Measurements from ENCODE around the gene GTF2IRD1.

Gene GTF2IRD1

DNA sequence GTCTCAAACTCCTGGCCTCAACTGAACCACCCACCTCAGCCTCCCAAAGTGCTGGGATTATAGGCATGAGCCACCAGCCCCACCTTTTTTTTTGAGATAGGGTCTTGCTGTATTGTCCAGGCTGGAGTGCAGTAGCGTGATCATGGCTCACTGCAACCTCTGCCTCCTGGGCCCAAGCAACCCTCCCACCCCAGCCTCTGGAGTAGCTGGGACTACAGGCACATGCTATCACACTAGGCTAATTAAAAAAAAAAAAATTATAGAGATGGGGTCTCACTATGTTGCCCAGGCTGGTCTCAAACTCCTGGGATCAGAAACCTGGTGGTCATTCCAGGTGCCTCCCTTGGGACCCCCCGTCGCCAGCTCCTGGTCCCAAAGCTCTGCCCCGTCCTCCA, 25.0 kb downstream of the GTF2IRD1 start:
- H3K27ac ChIP-seq (ENCODE audit: low read depth, low read length): no peak overlapping the region
- H3K36me3 ChIP-seq (ENCODE audit: control insufficient read depth in 1 of 2, insufficient read depth in 2 of 2, low read length in 2 of 2): no peaks in the 10 kb centered on the region
- no peak overlapping the region for H3K9ac ChIP-seq (ENCODE audit: low read depth in 1 of 2, low read length in 2 of 2)
- no peak overlapping the region for H3K4me3 ChIP-seq (ENCODE audit: low read depth in 1 of 2, low read length in 2 of 2)
- H3K27me3 ChIP-seq (ENCODE audit: control insufficient read depth in 1 of 2, insufficient read depth in 2 of 2, low read length in 2 of 2): no peaks in the 10 kb centered on the region
- H3K9me3 ChIP-seq (ENCODE audit: control insufficient read depth in 1 of 2, low read length in 2 of 2): no peaks in the 10 kb centered on the region
- peaks cover 28 to 45% of the 10 kb centered on the region in 2 donors for H3K4me1 ChIP-seq (ENCODE audit: control insufficient read depth in 1 of 2, insufficient read depth in 2 of 2, low read length in 2 of 2)

DNA sequence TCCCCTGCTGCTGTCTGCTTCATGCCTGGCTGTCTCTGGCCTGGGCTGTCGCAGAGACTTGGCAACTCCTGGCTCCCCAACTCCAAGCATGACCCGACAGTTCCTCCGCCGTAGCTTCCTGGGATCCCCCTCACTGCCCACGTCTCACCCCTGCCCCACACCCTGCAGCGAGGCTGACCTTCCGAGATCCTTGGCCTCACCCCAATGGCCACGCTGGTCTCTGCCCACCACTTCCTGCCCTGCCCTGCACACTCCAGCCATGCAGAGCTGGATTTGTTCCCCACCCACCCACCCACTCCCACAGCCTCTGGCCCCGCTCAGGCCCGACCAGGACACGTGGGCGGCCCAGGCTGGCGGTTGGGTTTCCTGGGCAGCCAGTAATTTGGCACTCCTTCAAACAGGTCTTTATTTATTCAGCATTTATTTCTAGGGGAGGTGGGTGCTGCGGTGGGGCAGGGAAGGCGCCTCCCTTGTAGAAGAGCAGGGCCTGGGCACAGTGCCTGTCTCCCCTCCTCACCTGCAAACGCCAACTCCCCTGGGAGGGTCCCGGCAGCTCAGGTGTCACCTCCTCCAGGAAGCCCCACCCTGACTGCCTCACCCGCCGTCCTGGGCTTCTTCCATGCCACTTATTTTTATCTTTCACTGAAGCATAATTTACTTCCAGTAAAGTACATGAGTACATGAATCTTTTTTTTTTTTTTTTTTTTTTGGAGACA, 25.5 kb downstream of the GTF2IRD1 start:
- peaks cover 32 to 45% of the 10 kb centered on the region in 2 donors for H3K4me1 ChIP-seq (ENCODE audit: control insufficient read depth in 1 of 2, insufficient read depth in 2 of 2, low read length in 2 of 2)
- H3K9ac ChIP-seq (ENCODE audit: low read depth in 1 of 2, low read length in 2 of 2): peak overlapping the region in 1 of 2 donors; percentile 60
- no peaks in the 10 kb centered on the region for H3K36me3 ChIP-seq (ENCODE audit: control insufficient read depth in 1 of 2, insufficient read depth in 2 of 2, low read length in 2 of 2)
- H3K9me3 ChIP-seq (ENCODE audit: control insufficient read depth in 1 of 2, low read length in 2 of 2): no peaks in the 10 kb centered on the region
- no peaks in the 10 kb centered on the region for H3K27me3 ChIP-seq (ENCODE audit: control insufficient read depth in 1 of 2, insufficient read depth in 2 of 2, low read length in 2 of 2)
- H3K27ac ChIP-seq (ENCODE audit: low read depth, low read length): no peak overlapping the region
- no peak overlapping the region for H3K4me3 ChIP-seq (ENCODE audit: low read depth in 1 of 2, low read length in 2 of 2)

DNA sequence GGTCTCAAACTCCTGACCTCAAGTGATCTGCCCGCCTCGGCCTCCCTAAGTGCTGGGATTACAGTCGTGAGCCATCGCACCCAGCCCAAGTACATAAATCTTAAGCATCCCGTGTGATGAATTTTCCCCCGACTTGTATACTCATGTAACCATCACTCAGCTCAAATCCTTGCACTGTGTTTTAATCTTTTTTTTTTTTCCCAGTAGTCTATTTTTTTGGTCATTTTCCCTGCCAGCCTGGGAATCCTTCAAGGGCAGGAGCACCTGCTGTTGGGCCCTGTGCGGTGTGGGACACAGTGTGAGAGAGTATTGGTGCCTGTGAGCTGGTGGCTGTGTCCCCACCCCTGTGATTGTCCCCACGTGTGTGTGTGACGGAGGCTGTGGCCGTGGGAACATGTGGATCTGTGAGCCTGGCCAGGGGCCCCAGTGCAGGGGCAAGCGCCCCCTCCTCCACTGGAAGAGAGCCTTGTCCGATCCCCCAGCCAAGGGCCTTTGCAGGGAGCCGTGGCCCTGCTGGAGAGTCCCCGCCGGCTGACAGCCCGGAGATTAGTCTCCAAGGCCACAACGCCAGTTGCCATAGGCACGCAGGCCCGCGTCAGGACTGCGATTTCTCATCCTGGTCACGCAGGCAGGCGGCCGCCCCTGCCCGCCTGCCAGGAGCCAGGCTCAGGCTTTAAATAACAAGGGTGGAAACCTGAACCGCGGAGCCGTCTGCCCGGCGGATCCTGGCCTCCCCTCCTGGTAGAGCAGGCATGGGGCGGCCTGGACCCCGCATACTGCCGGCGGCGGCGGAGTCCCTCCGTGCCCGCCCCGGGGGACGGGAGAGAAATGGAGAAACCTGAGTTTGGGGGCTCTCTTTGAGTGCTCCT, 26.5 kb downstream of the GTF2IRD1 start:
- no peaks in the 10 kb centered on the region for H3K27me3 ChIP-seq (ENCODE audit: control insufficient read depth in 1 of 2, insufficient read depth in 2 of 2, low read length in 2 of 2)
- peak overlapping the region; percentile 81 for H3K27ac ChIP-seq (ENCODE audit: low read depth, low read length)
- peak overlapping the region; percentile 44 to 60 for H3K9ac ChIP-seq (ENCODE audit: low read depth in 1 of 2, low read length in 2 of 2)
- H3K4me1 ChIP-seq (ENCODE audit: control insufficient read depth in 1 of 2, insufficient read depth in 2 of 2, low read length in 2 of 2): peaks cover 31 to 45% of the 10 kb centered on the region in 2 donors
- peak overlapping the region; percentile 43 to 73 for H3K4me3 ChIP-seq (ENCODE audit: low read depth in 1 of 2, low read length in 2 of 2)
- no peaks in the 10 kb centered on the region for H3K36me3 ChIP-seq (ENCODE audit: control insufficient read depth in 1 of 2, insufficient read depth in 2 of 2, low read length in 2 of 2)
- H3K9me3 ChIP-seq (ENCODE audit: control insufficient read depth in 1 of 2, low read length in 2 of 2): no peaks in the 10 kb centered on the region

- H3K27me3 ChIP-seq (ENCODE audit: control insufficient read depth in 1 of 2, insufficient read depth in 2 of 2, low read length in 2 of 2): no peaks in the 10 kb centered on the region
- peak overlapping the region; percentile 44 to 60 for H3K9ac ChIP-seq (ENCODE audit: low read depth in 1 of 2, low read length in 2 of 2)
- H3K4me3 ChIP-seq (ENCODE audit: low read depth in 1 of 2, low read length in 2 of 2): peak overlapping the region; percentile 43 to 73
- H3K4me1 ChIP-seq (ENCODE audit: control insufficient read depth in 1 of 2, insufficient read depth in 2 of 2, low read length in 2 of 2): peaks cover 23 to 38% of the 10 kb centered on the region in 2 donors
- no peaks in the 10 kb centered on the region for H3K36me3 ChIP-seq (ENCODE audit: control insufficient read depth in 1 of 2, insufficient read depth in 2 of 2, low read length in 2 of 2)
- peak overlapping the region; percentile 81 for H3K27ac ChIP-seq (ENCODE audit: low read depth, low read length)
- H3K9me3 ChIP-seq (ENCODE audit: control insufficient read depth in 1 of 2, low read length in 2 of 2): no peaks in the 10 kb centered on the region
Observed at GRCh38 chr7:74480861-74481417, 27.2 kb downstream of the GTF2IRD1 start.

DNA sequence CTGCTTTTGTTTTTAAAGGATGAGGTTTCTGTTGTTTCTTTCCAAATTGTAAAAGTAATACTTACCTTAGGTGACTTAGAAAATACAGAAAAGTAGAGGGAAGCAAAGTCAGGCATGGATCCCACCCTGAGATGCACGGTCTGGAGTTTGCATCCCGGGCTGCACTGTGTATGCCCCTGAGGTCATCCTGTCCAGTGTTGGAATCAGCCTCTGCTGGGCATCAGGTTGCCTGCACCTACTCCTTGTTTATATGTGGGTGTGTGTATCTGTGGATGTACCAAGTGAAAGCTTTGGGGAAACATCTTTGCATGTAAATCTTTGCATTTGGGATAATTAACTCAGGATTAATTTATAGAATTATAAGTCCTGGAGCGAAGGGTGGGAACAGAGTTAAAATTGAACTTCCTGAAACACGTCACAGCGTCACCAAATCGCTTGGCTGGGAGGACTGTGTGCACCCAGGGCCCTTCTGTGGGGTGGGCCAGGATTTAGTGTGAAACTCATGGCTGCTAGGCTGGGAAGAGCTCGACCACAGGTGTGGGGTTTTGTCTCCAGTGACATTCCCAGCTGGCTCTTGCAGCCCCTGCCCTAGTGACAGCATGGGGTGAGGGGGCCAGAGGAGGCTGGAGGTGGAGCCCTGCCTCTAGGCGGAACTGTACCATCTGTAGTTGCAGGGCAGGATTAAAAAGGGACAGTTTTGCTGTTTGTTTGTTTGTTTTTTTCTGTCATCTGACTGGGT, 27.9 kb downstream of the GTF2IRD1 start:
- Histone ChIP-seq H3K27me3 (ENCODE audit: control insufficient read depth in 1 of 2, insufficient read depth in 2 of 2, low read length in 2 of 2) (no peaks in the 10 kb centered on the region), H3K27ac (ENCODE audit: low read depth, low read length) (no peak overlapping the region), H3K9me3 (ENCODE audit: control insufficient read depth in 1 of 2, low read length in 2 of 2) (no peaks in the 10 kb centered on the region), H3K9ac (ENCODE audit: low read depth in 1 of 2, low read length in 2 of 2) (no peak overlapping the region), H3K36me3 (ENCODE audit: control insufficient read depth in 1 of 2, insufficient read depth in 2 of 2, low read length in 2 of 2) (no peaks in the 10 kb centered on the region), H3K4me1 (ENCODE audit: control insufficient read depth in 1 of 2, insufficient read depth in 2 of 2, low read length in 2 of 2) (peaks cover 23 to 34% of the 10 kb centered on the region in 2 donors), H3K4me3 (ENCODE audit: low read depth in 1 of 2, low read length in 2 of 2) (no peak overlapping the region)

GRCh38 chr7:74482197-74482467, 28.4 kb downstream of the GTF2IRD1 start:
- H3K9ac ChIP-seq (ENCODE audit: low read depth in 1 of 2, low read length in 2 of 2): no peak overlapping the region

DNA sequence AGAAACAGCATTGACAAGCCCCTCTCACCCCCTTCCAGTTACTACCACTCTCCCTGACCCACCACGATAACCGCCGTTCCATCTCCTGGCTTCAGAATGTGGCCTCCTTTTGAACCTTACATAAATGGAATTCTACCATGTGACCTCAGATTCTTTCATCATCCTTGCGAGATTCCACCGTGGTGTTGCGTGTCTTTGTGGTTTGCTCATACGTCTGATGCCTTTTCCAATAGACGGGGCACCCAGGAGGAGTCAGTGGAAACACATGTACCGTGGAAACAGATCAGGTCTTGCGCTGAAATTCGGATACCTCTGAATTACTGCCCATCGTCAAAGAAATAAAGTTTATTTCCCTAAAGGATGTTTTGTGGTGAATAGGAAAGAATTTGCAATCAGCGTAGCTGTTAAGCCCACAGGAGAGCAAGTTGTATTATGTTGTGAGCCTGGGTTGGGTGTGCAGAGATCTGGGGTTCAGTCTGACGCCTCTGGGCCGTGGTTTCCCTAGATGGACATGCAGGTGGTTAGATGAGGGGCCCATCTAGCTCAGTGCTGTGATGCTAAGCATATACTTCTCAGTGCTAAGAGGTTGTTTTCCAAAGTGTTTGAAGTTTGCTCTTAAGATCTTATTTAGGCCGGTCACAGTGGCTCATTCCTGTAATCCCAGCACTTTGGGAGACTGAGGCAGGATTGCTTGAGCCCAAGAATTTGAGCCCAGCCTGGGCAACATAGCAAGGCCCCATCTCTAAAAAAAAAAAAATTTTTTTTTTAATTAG, 29.1 kb downstream of the GTF2IRD1 start:
- Histone ChIP-seq H3K4me1 (ENCODE audit: control insufficient read depth in 1 of 2, insufficient read depth in 2 of 2, low read length in 2 of 2) (peaks cover 16 to 24% of the 10 kb centered on the region in 2 donors), H3K27me3 (ENCODE audit: control insufficient read depth in 1 of 2, insufficient read depth in 2 of 2, low read length in 2 of 2) (no peaks in the 10 kb centered on the region), H3K4me3 (ENCODE audit: low read depth in 1 of 2, low read length in 2 of 2) (no peak overlapping the region), H3K9ac (ENCODE audit: low read depth in 1 of 2, low read length in 2 of 2) (no peak overlapping the region), H3K36me3 (ENCODE audit: control insufficient read depth in 1 of 2, insufficient read depth in 2 of 2, low read length in 2 of 2) (no peaks in the 10 kb centered on the region), H3K9me3 (ENCODE audit: control insufficient read depth in 1 of 2, low read length in 2 of 2) (no peaks in the 10 kb centered on the region), H3K27ac (ENCODE audit: low read depth, low read length) (no peak overlapping the region)

More at GRCh38 chr7:74482197-74482467, 28.4 kb downstream of the GTF2IRD1 start:
- Histone ChIP-seq H3K9me3 (ENCODE audit: control insufficient read depth in 1 of 2, low read length in 2 of 2) (no peaks in the 10 kb centered on the region), H3K27ac (ENCODE audit: low read depth, low read length) (no peak overlapping the region), H3K4me3 (ENCODE audit: low read depth in 1 of 2, low read length in 2 of 2) (no peak overlapping the region), H3K27me3 (ENCODE audit: control insufficient read depth in 1 of 2, insufficient read depth in 2 of 2, low read length in 2 of 2) (no peaks in the 10 kb centered on the region), H3K36me3 (ENCODE audit: control insufficient read depth in 1 of 2, insufficient read depth in 2 of 2, low read length in 2 of 2) (no peaks in the 10 kb centered on the region), H3K4me1 (ENCODE audit: control insufficient read depth in 1 of 2, insufficient read depth in 2 of 2, low read length in 2 of 2) (peaks cover 23 to 30% of the 10 kb centered on the region in 2 donors)

- Histone ChIP-seq H3K36me3 (ENCODE audit: control insufficient read depth in 1 of 2, insufficient read depth in 2 of 2, low read length in 2 of 2) (no peaks in the 10 kb centered on the region), H3K9me3 (ENCODE audit: control insufficient read depth in 1 of 2, low read length in 2 of 2) (no peaks in the 10 kb centered on the region), H3K27ac (ENCODE audit: low read depth, low read length) (no peak overlapping the region), H3K9ac (ENCODE audit: low read depth in 1 of 2, low read length in 2 of 2) (no peak overlapping the region), H3K4me3 (ENCODE audit: low read depth in 1 of 2, low read length in 2 of 2) (no peak overlapping the region), H3K4me1 (ENCODE audit: control insufficient read depth in 1 of 2, insufficient read depth in 2 of 2, low read length in 2 of 2) (peaks cover 11 to 19% of the 10 kb centered on the region in 2 donors), H3K27me3 (ENCODE audit: control insufficient read depth in 1 of 2, insufficient read depth in 2 of 2, low read length in 2 of 2) (no peaks in the 10 kb centered on the region)
Observed at GRCh38 chr7:74483402-74484336, 30.0 kb downstream of the GTF2IRD1 start.

DNA sequence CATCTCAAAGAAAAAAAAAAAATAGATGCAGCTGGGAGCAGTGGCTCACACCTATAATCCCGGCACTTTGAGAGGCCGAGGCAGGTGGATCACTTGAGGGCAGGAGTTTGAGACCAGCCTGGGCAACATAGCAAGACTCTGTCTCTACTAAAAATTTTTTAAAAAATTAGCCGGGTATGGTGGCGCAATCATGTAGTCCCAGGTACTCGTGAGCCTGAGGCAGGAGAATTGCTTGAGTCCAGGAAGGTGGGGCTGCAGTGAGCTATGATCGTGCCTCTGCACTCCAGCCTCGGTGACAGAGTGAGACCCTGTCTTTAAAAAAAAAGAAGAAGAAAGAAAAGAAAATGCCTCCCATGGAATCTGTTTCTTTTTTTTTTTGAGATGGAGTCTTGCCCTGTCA, 31.9 kb downstream of the GTF2IRD1 start:
- Histone ChIP-seq H3K9ac (ENCODE audit: low read depth in 1 of 2, low read length in 2 of 2) (no peak overlapping the region), H3K9me3 (ENCODE audit: control insufficient read depth in 1 of 2, low read length in 2 of 2) (no peaks in the 10 kb centered on the region), H3K36me3 (ENCODE audit: control insufficient read depth in 1 of 2, insufficient read depth in 2 of 2, low read length in 2 of 2) (no peaks in the 10 kb centered on the region), H3K27me3 (ENCODE audit: control insufficient read depth in 1 of 2, insufficient read depth in 2 of 2, low read length in 2 of 2) (no peaks in the 10 kb centered on the region), H3K4me1 (ENCODE audit: control insufficient read depth in 1 of 2, insufficient read depth in 2 of 2, low read length in 2 of 2) (peaks cover 4% of the 10 kb centered on the region in 2 donors), H3K27ac (ENCODE audit: low read depth, low read length) (no peak overlapping the region), H3K4me3 (ENCODE audit: low read depth in 1 of 2, low read length in 2 of 2) (no peak overlapping the region)

Data from duodenal mucosa (tissue), 2 donors.